Endothelial cell of umbilical vein (primary cell): ENCODE data around the gene CCDC190.

ENCODE experiments used
- CTCF ChIP-seq, 2 donors: IDR thresholded peaks; 1 replicate in 1 of 2; 2 replicates in 1 of 2; pipeline ENCODE4 v1.5.1; 2011; ENCODE audit warnings: low read length in 2 of 2, mild to moderate bottlenecking in 2 of 2, moderate library complexity in 2 of 2, control low read depth in 1 of 2, inconsistent platforms in 1 of 2, low read depth in 1 of 2; ENCODE audit not compliant: insufficient read depth in 1 of 2; ENCODE audit errors: extremely low read depth in 1 of 2
- EZH2 ChIP-seq: IDR thresholded peaks from 2 replicates; pipeline ENCODE4 v1.6.1; 2012; ENCODE audit warnings: borderline replicate concordance, low read depth, mild to moderate bottlenecking, moderate library complexity, low read length, inconsistent platforms; ENCODE audit not compliant: severe bottlenecking
- FOS ChIP-seq: IDR thresholded peaks from 2 replicates; pipeline ENCODE4 v1.6.1; 2011; ENCODE audit warnings: mild to moderate bottlenecking, low read length, moderate library complexity, borderline replicate concordance; ENCODE audit not compliant: insufficient read depth
- JUN ChIP-seq: IDR thresholded peaks from 2 replicates; pipeline ENCODE4 v1.6.1; 2011; ENCODE audit warnings: borderline replicate concordance, low read depth; ENCODE audit not compliant: insufficient read length, insufficient read depth
- MAX ChIP-seq: IDR thresholded peaks from 2 replicates; pipeline ENCODE4 v1.6.1; 2011; ENCODE audit not compliant: insufficient read depth, insufficient read length
- POLR2A ChIP-seq: IDR thresholded peaks from 2 replicates; pipeline ENCODE4 v1.6.1; 2012; ENCODE audit warnings: low read depth, mild to moderate bottlenecking, control low read depth, low read length
- POLR2AphosphoS5 ChIP-seq: IDR thresholded peaks from 2 replicates; pipeline ENCODE4 v1.6.1; 2012; ENCODE audit warnings: low read depth, mild to moderate bottlenecking, control low read depth, low read length, moderate library complexity; ENCODE audit not compliant: insufficient read depth

GRCh38 chr1:162886705-162887104 lies 25.7 kb upstream of the CCDC190 start:
- TF ChIP-seq POLR2A: no peak
- no peak for TF ChIP-seq POLR2AphosphoS5
- TF ChIP-seq MAX: no peak
- TF ChIP-seq CTCF (IDR thresholded peaks at IDR 0.05; ENCODE audit: extremely low read depth in 1 of 2, insufficient read depth in 1 of 2, low read depth in 1 of 2, low read length in 2 of 2): no peak
- TF ChIP-seq EZH2: no peak
- no peak for TF ChIP-seq JUN
- no peak for TF ChIP-seq FOS
